HepG2 (cell line): ENCODE results near the gene ZNF217. TPM values are rescaled to one million over a fixed set of nuclear protein-coding genes. Genes with fewer than 3 reads are reported as not detected.
A peak's percentile ranks its signal among the peaks of the same experiment; 100 is the strongest.
"Not testable (repeated sequence)": the region's sequence is repeated elsewhere in the genome, so short reads cannot be mapped to it uniquely, and the experiment has no call there.

Experiments used
- ATAC-seq: fragments of 200-7000 bp; cut with Tn5 transposase; 3 replicates; pipeline ENCODE4 v1.9.1; 2020; ENCODE audit warnings: mild to moderate bottlenecking, moderate library complexity
- BruUV-seq: library from RNA; stranded (reverse); fragments of 400-500 nt; replicated peaks from 2 replicates; lab custom pipeline; 2021; lab: Mats Ljungman, UMichigan
- CTCF ChIA-PET: fragments of 300-600 bp; formaldehyde crosslinking; extraction: SDS; loops from one replicate; lab custom pipeline; 2021; ENCODE audit warnings: low total read pairs, inconsistent platforms, low intra/inter-chr PET ratio; lab: Yijun Ruan, JAX
- POLR2A ChIA-PET: fragments of 350-600 bp; sonication (Branson Sonifier 250); formaldehyde crosslinking; loops from one replicate; lab custom pipeline; 2020; ENCODE audit warnings: antibody characterized with exemption, inconsistent platforms; lab: Yijun Ruan, JAX
- DNase-seq: peaks from one replicate; pipeline ENCODE4 v3.0.0-alpha.2; 2015; ENCODE audit warnings: low spot score
- FAIRE-seq: peaks from 3 replicates; lab custom pipeline; 2011; peaks lifted over from hg19 to GRCh38; lab: Jason Lieb, UNC
- H2AFZ ChIP-seq: one replicate; pipeline ENCODE4 v1.6.1; 2011; ENCODE audit warnings: low read length, inconsistent platforms
- H3K27ac ChIP-seq: fragments of 300-600 bp; 3 replicates; pipeline ENCODE4 v1.8.0; 2011; ENCODE audit warnings: mixed run types, mild to moderate bottlenecking, mixed read lengths, low read length, inconsistent platforms; ENCODE audit not compliant: insufficient read depth; ENCODE audit errors: extremely low read length
- H3K27me3 ChIP-seq, 2 experiments: fragments of 200-600 bp in 1 of 2; 2 replicates in 1 of 2; 3 replicates in 1 of 2; pipeline versions ENCODE4 v1.6.0 to v1.8.0; 2011; ENCODE audit warnings: low read length in 2 of 2, mild to moderate bottlenecking in 2 of 2, moderate library complexity in 2 of 2, inconsistent platforms in 1 of 2; ENCODE audit not compliant: insufficient read depth in 2 of 2, control insufficient read depth in 1 of 2
- H3K36me3 ChIP-seq, 2 experiments: fragments of 200-600 bp in 1 of 2; replicated peaks in 1 of 2; 2 replicates in 1 of 2; 3 replicates in 1 of 2; pipeline versions ENCODE4 v1.5.1 to v1.8.0; 2011; ENCODE audit warnings: low read length in 2 of 2, inconsistent platforms in 1 of 2; ENCODE audit not compliant: insufficient read depth in 2 of 2, control insufficient read depth in 1 of 2
- H3K4me1 ChIP-seq: 2 replicates; pipeline ENCODE4 v1.5.1; 2012; ENCODE audit warnings: low read length, inconsistent platforms; ENCODE audit not compliant: insufficient read depth
- H3K4me2 ChIP-seq: 2 replicates; pipeline ENCODE4 v1.6.0; 2011; ENCODE audit warnings: low read depth, low read length, inconsistent platforms
- H3K4me3 ChIP-seq, 3 experiments: fragments of 200-600 bp in 1 of 3; sonication (generic), shearing (Covaris generic) in 1 of 3; replicated peaks in 1 of 3; 2 replicates each; pipeline ENCODE4 v1.5.1; 2011 to 2016; ENCODE audit warnings: low read length in 3 of 3, inconsistent platforms in 2 of 3, low read depth in 2 of 3, mild to moderate bottlenecking in 2 of 3, control low read depth in 1 of 3, mixed read lengths in 1 of 3; ENCODE audit not compliant: insufficient read depth in 1 of 3
- H3K79me2 ChIP-seq: one replicate; pipeline ENCODE4 v1.6.1; 2011; ENCODE audit warnings: low read length, inconsistent platforms; ENCODE audit not compliant: insufficient read depth
- H3K9ac ChIP-seq: 2 replicates; pipeline ENCODE4 v1.6.0; 2011; ENCODE audit warnings: mild to moderate bottlenecking, low read depth, low read length, inconsistent platforms; ENCODE audit not compliant: insufficient read depth
- H3K9me3 ChIP-seq: 2 replicates; pipeline ENCODE4 v1.5.1; 2012; ENCODE audit warnings: mild to moderate bottlenecking, low read length
- H4K20me1 ChIP-seq: 2 replicates; pipeline ENCODE4 v1.6.0; 2011; ENCODE audit warnings: inconsistent platforms, mild to moderate bottlenecking, low read length, moderate library complexity; ENCODE audit not compliant: insufficient read depth
- ATF1 ChIP-seq: IDR thresholded peaks from 2 replicates; pipeline ENCODE4 v1.6.1; 2016; ENCODE audit warnings: mild to moderate bottlenecking, control low read depth
- FOXA1 ChIP-seq, 2 experiments: fragments of 450-650 bp in 1 of 2; sonication (generic) in 1 of 2; formaldehyde crosslinking in 1 of 2; IDR thresholded peaks; 2 replicates each; pipeline versions ENCODE4 v1.4.0 to v1.6.1; 2016 to 2020; ENCODE audit warnings: missing genetic modification reagents in 1 of 2
- PAF1 ChIP-seq: IDR thresholded peaks from 2 replicates; pipeline ENCODE4 v1.6.1; 2016; ENCODE audit warnings: missing genetic modification reagents, missing compliant biosample characterization
- RBFOX2 ChIP-seq: fragments of 200-400 bp; formaldehyde crosslinking; IDR thresholded peaks from 2 replicates; pipeline ENCODE4 v1.6.1; 2017; ENCODE audit warnings: low read depth, mild to moderate bottlenecking, low read length
- ZNF143 ChIP-seq: sonication (generic); formaldehyde crosslinking; IDR thresholded peaks from 2 replicates; pipeline ENCODE4 v1.4.0; 2020; ENCODE audit warnings: missing genetic modification reagents
- WGBS: methylation state at CpG from one replicate; pipeline ENCODE4 v1.1.6; 2017; ENCODE audit warnings: low lambda C conversion rate; 5-methylcytosine and 5-hydroxymethylcytosine counted together
- in situ Hi-C: cut with HindIII; loops from 2 replicates; pipeline ENCODE4 v1.10.0; 2017; ENCODE audit warnings: low pct_unique_long_range_greater_than_20kb; ENCODE audit not compliant: extremely low pct_ligation_motif_present
- intact Hi-C: fragments of 100-400 bp; cut with micrococcal nuclease; formaldehyde crosslinking; loops from one replicate; pipeline ENCODE4 v1.10.0; 2022; ENCODE audit not compliant: unreplicated experiment
- polyA plus RNA-seq, 8 experiments: library from polyadenylated mRNA; depleted of rRNA in 3 of 8; stranded (reverse) in 7 of 8; unstranded in 1 of 8; fragments of >200 nt; fragmentation: Illumina TruSeq in 4 of 8; extraction: Trizol in 4 of 8; gene quantifications; 2 replicates each; pipeline versions ENCODE4 v1.2.1 to v1.2.3, GENCODE V29; 2011 to 2016; ENCODE audit warnings: low read depth in 4 of 8, missing spikeins in 1 of 8, mixed read lengths in 1 of 8; ENCODE audit not compliant: insufficient read depth in 1 of 8
- total RNA-seq, 5 experiments: library from RNA; depleted of rRNA; stranded (reverse); fragments of >200 nt; fragmentation: Illumina TruSeq; extraction: Trizol; gene quantifications; 2 replicates each; pipeline ENCODE4 v1.2.3, GENCODE V29; 2016; ENCODE audit warnings: low read depth in 1 of 5

The ZNF217 gene
- total and polyA plus RNA-seq, 2 of the 13 experiments (the other 11 are each of a cell fraction or from before 2014, with no cell fraction given): 22.3 to 29.8 TPM

GRCh38 chr20:53587157-53587703, 6.4 kb downstream of the ZNF217 start:
- H3K36me3 ChIP-seq, CTCF ChIA-PET, H4K20me1 ChIP-seq, BruUV-seq, H2AFZ ChIP-seq, intact Hi-C loops, FAIRE-seq, H3K9ac ChIP-seq, H3K9me3 ChIP-seq, DNase-seq, in situ Hi-C loops, H3K4me3 ChIP-seq, H3K27me3 ChIP-seq, ATAC-seq, POLR2A ChIA-PET: not testable (repeated sequence)
- peaks cover 82% of the 10 kb centered on the region for H3K4me1 ChIP-seq
- 96% methylated on average over 1 of the region's 1 CpG for WGBS
- peak; percentile 33; the same call in 1 of the 2 replicates for TF ChIP-seq RBFOX2
- TF ChIP-seq PAF1 (CRISPR knock-in tag): peak; percentile 32; the same call in 1 of the 2 replicates
- peak overlapping the region; percentile 2 for H3K27ac ChIP-seq
- peak overlapping the region; percentile 42; the same call in 1 of the 2 replicates for H3K4me2 ChIP-seq
- peaks cover 96% of the 10 kb centered on the region for H3K79me2 ChIP-seq

- 75% methylated on average over 6 of the region's 6 CpGs for WGBS
- no peaks in the 10 kb centered on the region for H3K27me3 ChIP-seq
- intact Hi-C loops (no loop called here), in situ Hi-C loops (no loop called here)
- no peak overlapping the region for H3K4me3 ChIP-seq
- DNase-seq (no peak), FAIRE-seq (no peak), ATAC-seq (no peak)
- H3K4me2 ChIP-seq: peak overlapping the region; percentile 42
- H3K27ac ChIP-seq: peak overlapping the region; percentile 2
- H2AFZ ChIP-seq: no peak overlapping the region
- no TSS peak for BruUV-seq
- H3K36me3 ChIP-seq: peaks cover 13 to 14% of the 10 kb centered on the region in 2 experiments
- TF ChIP-seq FOXA1 (IDR thresholded peaks at IDR 0.05) (no peak), FOXA1 (CRISPR knock-in tag; IDR thresholded peaks at IDR 0.05) (no peak), ATF1 (CRISPR knock-in tag) (peak; percentile 37; the same call in 1 of the 2 replicates), ZNF143 (CRISPR knock-in tag) (peak; percentile 42; the same call in 1 of the 2 replicates)
- ChIA-PET POLR2A (interaction anchor here (0.9 kb wide), 1 partner anchor 214 kb away, joined by 3 read pairs; no protein-coding TSS in a partner anchor), CTCF (no interaction called here)
- no peaks in the 10 kb centered on the region for H3K9me3 ChIP-seq
- peaks cover 3% of the 10 kb centered on the region; the same call in 1 of the 2 replicates for H4K20me1 ChIP-seq
- no peak overlapping the region for H3K9ac ChIP-seq
- H3K79me2 ChIP-seq: peaks cover 96% of the 10 kb centered on the region
- peaks cover 88% of the 10 kb centered on the region for H3K4me1 ChIP-seq
Measured at GRCh38 chr20:53586640-53587039, 7.0 kb downstream of the ZNF217 start.
